GM19035 (cell line): ENCODE results near the gene PPP2R5B.

Experiments used
- ATAC-seq: cut with Tn5 transposase; IDR thresholded peaks from one replicate; pipeline ENCODE4 v1.9.1; 2021; ENCODE audit not compliant: unreplicated experiment

Gene PPP2R5B

GRCh38 chr11:64906314-64906635 lies 18.2 kb upstream of the PPP2R5B start:
- ATAC-seq = no peak

DNA sequence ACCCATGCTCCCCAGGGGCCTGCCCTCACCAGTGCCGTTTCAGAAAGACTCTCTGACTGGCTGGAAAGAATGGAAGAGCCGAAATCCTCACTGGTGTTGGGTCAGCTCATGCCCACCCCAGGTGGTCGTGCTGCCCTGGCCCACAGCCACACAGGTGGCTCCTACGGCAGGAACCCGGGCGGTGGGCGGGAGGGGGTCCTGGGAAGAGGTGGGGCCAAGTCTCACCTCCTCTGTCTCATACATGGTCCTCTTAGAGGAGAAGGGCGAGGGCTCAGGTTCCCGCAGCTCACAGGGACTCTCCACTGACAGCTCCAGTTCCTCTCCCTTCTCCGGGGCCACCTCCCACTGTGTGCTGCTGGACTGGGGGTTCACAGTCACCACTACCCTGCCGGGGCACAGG lies 15.7 kb upstream of the PPP2R5B start:
- ATAC-seq = no peak

DNA sequence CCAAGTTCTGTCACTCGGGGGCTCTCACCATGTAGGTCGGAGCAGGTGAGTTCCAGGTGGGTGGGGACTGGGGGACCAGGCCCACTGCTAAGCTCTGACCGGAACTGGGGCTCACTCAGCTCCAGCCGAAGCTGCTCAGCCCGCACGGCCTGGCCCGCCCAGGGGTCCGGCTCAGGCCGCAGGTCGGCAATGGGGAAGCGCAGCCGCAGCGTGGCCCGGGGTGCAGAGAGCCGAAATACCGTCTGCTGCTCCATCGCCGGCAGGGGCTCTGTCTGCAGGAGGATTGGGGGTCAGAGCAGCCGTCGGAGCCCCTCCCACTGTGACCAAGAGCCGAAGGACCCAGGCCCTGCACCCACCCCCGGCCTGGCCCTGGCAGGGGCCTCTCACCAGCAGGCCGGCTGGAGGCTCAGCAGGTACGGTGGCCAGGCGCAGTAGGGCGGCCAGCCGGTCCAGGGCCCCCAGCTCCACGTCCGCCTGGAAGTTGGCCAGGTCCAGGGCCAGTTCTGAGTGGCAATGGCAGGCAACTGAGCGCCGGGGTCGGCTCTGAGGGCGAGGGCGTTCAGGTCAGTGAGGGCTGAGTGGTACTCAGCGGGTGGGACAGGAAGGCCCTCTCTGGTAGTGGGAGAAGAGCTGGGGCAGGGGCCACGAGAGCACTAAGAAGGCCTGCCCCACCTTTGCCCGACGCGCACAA lies 14.7 kb upstream of the PPP2R5B start:
- no peak for ATAC-seq

DNA sequence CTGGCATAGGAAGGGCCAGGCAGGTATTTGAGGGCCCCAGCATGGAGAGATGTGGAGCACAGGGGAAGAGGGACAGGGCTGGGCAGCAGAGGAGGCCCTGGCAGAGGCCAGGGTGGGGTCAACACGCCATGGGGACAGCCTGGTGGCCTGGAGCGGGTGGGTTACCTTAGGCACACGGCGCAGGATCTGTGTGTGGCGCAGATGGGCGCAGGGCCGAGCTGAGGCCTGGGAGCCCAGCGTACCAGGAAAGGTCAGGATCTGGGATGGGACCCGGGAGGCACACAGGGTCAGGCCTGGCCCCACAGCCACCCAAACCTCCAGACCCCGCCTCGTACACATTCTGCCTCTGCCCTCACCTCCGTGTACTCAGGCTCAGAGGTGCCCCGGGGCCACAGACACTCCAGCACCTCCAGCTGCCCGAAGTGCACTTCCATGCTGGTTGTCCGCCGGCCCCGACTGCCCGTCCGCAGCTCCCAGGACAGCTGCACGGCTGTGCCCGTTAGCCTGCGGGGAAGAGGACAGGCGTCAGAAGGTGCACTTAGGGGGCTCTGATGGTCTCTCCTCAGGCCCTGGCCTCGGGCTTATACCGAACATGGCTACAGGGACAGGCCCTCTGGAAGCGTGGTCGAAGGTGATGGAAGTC lies 13.9 kb upstream of the PPP2R5B start:
- ATAC-seq = no peak

- no peak for ATAC-seq
Measured at GRCh38 chr11:64911142-64911541, 13.3 kb upstream of the PPP2R5B start.

- ATAC-seq = no peak
Measured at GRCh38 chr11:64911689-64912088, 12.8 kb upstream of the PPP2R5B start.

DNA sequence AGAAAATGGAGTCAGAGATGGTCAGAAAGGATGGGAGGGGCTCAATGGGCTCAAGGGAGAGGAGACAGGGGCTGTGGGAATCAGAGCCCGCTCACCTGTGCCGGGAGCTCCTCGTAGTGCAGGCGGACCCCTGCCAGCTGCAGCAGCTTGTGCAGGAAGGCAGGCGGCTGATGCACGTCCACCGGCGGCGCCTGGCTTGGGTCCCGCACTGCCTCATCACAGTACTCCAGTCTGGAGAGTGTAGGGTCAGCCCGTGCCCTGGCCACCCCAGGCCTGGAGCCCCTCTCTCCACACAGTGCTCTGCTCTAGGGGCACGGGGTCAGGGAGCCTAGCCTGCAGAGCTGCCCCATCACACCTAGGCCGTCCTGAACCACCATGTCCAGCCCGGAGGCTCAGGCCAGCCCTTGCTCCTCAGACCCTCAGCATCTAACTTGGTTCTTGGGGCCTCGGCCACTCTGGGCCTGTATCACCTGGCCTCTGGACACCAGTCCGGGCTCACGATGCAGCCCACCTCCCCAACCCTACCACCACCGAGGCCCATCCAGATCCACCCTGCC lies 11.2 kb upstream of the PPP2R5B start:
- no peak for ATAC-seq

DNA sequence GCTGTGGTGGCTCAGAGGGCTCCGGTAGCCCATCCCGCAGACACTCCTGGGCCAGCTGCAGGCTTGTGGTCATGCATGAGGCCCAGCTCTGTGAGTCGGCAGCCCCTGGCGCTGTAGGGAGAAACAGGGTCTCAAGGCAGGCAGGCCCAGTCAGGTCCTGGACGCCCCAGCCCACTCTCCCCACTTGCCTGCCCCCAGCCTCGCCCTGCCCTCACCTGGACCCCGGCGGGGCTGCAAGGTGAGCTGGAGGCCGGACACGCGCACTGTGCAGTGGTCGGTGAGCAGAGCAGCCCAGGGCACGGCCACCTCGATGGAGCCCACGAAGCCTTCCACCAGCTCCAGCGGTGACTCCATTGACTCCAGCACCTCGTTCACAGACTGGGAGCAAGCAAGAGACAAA lies 10.4 kb upstream of the PPP2R5B start:
- no peak for ATAC-seq

GRCh38 chr11:64915376-64915887 lies 9.1 kb upstream of the PPP2R5B start:
- no peak for ATAC-seq

- peak; percentile 24 for ATAC-seq
Measured at GRCh38 chr11:64916040-64916774, 8.3 kb upstream of the PPP2R5B start.

- peak; percentile 93 for ATAC-seq
Measured at GRCh38 chr11:64916775-64917662, 7.5 kb upstream of the PPP2R5B start, which contains the start of gene ATG2A. ATG2A (minus strand) TSS chr11:64917209; CDS start chr11:64917135, 74 bp downstream.

DNA sequence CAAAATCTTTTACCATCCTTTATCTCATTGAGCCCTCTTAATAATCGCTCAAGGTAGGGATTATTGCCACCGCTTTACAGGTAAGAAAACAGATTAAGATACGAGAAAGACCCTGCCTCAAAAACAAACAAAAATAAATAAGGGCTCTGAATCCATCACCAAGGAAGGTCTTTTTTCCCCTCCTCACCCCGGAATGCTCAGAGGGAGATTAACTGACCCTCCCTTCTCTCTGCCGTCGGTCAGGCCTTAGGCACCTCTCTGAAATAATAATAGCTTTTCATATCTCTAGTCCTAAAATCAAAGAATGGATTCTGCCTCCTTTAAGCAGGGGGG lies 6.9 kb upstream of the PPP2R5B start:
- no peak for ATAC-seq

DNA sequence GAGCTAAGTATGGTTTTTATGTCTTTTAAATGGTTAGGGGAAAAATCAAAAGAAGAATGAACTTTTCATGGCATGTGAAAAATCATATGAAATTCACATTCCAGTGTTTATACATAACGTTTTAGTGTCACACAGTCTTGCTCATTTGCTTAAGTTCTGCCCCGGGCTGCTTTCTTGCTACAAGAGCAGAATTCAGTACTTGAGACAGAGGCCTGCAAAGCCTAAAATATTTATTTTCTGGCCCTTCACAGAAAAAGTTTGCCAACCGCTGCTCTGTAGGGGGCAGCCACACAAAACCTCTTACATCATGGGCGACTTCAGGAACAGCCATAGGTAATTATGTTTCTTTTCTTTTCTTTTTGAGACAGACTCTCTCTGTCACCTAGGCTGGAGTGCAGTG lies 6.5 kb upstream of the PPP2R5B start:
- ATAC-seq = no peak

DNA sequence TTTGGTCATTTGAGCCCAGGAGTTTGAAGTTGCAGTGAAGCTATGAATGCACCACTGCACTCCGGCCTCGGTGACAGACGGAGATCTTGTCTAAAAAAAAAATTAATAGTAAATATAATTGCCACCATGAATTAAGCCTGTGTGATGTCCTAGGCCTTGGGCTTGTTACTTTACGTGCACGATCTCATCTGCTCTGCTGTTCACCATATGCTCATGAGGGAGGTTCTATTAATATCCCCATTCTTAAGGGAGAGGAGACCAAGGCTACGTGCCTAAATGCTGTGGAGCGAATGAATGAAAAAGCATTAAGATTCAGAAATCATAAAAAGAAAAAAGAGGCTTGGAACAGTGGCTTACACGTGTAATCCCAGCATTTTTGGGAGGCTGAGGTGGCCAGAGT lies 4.9 kb upstream of the PPP2R5B start:
- ATAC-seq = no peak

DNA sequence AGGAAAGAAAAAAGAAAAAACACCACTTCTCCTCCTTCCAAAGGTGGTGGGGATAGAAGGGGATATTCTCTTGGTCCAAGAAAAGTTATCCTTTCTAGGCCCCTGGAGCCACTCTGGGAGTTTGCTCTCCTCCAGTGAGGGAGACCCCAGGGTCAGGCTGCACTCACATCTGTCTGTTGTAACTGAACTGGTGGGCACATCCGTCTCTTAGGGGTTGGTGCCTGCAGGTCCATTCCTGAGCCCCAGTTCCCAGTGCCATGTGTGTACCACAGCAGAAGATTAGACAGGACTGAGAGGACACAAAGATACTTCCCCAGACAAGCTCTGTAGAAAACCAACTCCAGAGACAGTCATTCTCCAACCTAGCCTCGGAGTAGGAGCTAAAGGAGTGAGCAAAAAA lies 4.4 kb upstream of the PPP2R5B start:
- no peak for ATAC-seq

DNA sequence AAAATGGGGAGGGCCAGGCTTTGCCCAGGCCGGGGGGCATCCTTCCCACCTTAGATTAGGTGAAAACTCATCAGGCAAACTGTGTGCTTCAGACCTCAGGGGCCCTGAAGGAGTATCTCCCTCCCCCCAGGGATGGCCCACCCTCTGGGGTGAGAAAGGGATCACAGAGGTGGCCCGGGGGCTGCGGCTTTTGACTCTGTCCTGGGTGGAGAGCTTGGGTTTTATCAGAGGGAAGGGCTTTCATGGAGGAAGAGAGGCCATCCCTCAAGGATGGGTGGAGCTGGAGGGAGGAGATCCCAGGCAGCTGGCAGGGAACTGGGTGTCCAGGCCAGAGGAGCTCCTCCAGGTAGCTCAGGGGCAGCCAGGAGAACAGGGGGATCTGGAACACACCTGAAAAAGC lies 3.1 kb upstream of the PPP2R5B start:
- ATAC-seq = no peak

GRCh38 chr11:64923151-64923661 lies 1.3 kb upstream of the PPP2R5B start:
- ATAC-seq = no peak

DNA sequence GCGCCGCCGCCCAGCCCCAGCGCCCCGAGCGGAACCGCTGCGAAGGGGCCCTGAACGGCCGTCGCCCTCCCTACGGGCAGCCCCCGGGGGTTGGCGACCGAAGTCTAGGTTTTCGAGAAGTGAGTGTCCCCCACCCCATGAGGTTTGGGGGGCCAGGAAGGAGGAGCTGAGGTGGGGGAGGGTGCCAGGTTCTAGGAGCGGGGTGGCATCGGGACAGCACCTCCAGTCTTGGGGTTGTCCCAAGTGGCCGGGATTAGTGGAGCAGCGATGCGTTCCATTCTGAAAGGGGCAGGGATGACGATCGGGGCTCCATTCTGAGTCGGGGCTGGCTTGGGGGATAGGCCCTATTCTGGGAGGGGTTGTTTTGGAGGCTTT lies 408 bp downstream of the PPP2R5B start:
- ATAC-seq = peak; percentile 2

DNA sequence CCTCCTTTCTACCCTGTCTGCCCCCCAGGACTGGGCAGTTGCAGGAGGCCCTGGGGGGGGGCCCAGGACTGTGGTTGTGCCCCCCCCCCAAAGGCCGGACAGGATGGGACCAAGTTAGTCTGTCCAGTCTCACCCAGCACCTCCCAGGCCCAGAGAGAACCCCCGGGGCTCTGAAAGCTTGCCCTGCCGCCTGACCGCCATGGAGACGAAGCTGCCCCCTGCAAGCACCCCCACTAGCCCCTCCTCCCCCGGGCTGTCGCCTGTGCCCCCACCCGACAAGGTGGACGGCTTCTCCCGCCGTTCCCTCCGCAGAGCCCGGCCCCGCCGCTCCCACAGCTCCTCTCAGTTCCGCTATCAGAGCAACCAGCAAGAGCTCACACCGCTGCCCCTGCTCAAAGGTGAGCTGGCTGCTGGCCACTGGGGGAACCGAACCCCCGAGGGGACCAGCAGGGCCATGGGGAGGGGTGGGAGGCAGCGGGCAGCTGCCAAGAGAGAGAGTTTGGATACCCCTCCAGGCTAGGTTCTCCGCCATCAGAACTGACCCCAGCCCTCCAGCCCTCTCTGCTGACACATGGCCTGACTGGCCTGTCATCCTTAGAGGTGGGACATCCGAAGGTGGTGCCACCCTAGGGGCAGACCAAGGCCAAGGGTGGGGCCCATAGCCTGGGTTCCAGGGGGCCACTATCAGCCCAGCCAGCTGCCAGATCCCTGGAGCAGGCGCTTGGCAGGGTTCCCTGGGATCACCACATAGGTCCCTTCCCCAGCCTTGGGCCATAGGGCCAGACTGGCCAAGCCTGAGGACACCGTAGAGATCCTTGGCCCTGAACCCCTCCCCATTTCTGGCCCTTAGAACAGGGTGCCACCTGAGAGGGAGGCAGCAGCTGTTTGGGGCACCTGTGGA lies 1.3 kb downstream of the PPP2R5B start:
- ATAC-seq = no peak

DNA sequence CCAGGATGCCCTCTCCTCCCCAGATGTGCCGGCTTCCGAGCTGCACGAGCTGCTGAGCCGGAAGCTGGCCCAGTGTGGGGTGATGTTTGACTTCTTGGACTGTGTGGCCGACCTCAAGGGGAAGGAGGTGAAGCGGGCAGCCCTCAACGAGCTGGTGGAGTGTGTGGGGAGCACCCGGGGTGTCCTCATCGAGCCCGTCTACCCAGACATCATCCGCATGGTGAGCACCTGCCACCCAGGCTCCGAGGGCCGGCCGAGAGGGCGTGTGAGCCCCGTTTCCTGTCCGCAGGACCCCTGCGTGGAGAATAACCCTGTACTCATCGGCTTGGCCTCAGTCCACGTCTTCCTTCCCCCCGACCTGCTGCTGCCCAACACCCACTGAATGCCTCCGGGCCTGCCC lies 2.2 kb downstream of the PPP2R5B start:
- ATAC-seq = no peak
